GM12872 (cell line): Measurements from ENCODE around the gene FAM110A.

Experiments used
- TF ChIP-seq, protein P1 (sequence below): IDR thresholded peaks from 3 replicates; pipeline ENCODE4 v1.5.1; 2011; ENCODE audit warnings: low read depth, mild to moderate bottlenecking, low read length, moderate library complexity; ENCODE audit not compliant: insufficient read depth

FAM110A gene

GRCh38 chr20:884983-885952 lies 51.8 kb downstream of the FAM110A start:
- TF ChIP-seq, protein P1, sequence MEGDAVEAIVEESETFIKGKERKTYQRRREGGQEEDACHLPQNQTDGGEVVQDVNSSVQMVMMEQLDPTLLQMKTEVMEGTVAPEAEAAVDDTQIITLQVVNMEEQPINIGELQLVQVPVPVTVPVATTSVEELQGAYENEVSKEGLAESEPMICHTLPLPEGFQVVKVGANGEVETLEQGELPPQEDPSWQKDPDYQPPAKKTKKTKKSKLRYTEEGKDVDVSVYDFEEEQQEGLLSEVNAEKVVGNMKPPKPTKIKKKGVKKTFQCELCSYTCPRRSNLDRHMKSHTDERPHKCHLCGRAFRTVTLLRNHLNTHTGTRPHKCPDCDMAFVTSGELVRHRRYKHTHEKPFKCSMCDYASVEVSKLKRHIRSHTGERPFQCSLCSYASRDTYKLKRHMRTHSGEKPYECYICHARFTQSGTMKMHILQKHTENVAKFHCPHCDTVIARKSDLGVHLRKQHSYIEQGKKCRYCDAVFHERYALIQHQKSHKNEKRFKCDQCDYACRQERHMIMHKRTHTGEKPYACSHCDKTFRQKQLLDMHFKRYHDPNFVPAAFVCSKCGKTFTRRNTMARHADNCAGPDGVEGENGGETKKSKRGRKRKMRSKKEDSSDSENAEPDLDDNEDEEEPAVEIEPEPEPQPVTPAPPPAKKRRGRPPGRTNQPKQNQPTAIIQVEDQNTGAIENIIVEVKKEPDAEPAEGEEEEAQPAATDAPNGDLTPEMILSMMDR: no peak

GRCh38 chr20:887137-887536 lies 53.6 kb downstream of the FAM110A start:
- TF ChIP-seq, protein P1: no peak

GRCh38 chr20:888057-888456 lies 54.5 kb downstream of the FAM110A start:
- TF ChIP-seq, protein P1: no peak

DNA sequence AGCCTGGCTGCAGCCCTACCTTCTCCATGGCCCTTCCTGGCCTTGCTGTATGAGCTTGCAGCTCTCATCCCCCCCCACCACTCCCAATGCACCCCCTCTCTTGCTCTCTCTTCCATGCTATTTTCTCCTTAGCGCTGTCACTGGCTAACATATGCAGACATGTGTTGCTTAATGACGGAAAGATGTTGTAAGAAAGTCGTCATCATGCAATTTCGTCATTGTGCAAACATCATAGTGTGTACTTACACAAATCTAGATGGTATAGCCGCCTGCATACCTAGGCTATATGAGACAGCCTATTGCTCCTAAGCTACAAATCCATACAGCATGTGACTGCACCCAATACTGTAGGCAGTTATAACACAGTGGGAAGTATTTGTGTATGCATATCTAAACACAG lies 55.6 kb downstream of the FAM110A start:
- TF ChIP-seq, protein P1: no peak

DNA sequence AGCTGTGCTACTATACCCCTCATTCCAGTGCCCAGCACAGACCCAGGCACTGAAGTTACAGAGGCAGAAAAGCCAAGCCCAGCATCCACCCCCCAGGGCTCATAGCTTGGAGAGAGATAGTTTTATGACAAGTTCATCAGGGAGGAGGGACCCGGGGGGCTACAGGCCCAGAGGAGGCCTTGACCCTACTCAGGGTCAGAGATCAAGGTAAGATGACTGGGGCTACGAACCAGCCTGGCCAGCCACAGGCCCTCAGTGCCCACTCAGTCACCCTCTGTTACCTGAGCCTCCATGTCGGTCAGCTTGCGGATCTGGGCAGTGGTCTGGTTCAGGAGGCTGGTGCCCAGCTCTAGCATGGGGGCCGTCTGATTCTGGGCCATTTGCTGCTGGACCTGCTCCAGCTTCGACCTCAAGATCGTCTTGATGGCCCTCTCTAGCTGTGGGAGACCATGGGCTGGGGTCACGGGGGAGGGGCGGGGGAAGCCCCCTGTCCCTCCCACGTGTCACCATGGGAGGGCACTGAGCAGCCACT lies 56.5 kb downstream of the FAM110A start:
- TF ChIP-seq, protein P1: no peak

DNA sequence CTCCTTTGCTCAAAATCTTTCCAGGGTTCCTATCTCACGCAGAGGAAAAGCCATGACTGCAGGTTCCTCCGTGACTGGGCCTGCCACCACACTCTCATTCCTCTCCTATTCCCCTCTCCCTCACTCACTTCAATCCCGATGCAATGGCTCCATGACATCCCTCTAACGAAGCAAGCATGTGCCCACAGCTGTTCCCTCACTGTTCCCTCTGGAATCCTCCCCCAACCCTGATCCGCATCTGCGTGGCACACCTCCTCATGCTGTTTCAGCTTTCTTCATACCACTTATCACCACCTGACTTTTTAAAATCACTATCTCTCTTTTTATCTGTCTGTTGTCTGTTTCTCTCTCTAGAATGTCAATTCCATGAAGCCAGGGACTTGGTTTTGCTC lies 57.1 kb downstream of the FAM110A start:
- TF ChIP-seq, protein P1: no peak

DNA sequence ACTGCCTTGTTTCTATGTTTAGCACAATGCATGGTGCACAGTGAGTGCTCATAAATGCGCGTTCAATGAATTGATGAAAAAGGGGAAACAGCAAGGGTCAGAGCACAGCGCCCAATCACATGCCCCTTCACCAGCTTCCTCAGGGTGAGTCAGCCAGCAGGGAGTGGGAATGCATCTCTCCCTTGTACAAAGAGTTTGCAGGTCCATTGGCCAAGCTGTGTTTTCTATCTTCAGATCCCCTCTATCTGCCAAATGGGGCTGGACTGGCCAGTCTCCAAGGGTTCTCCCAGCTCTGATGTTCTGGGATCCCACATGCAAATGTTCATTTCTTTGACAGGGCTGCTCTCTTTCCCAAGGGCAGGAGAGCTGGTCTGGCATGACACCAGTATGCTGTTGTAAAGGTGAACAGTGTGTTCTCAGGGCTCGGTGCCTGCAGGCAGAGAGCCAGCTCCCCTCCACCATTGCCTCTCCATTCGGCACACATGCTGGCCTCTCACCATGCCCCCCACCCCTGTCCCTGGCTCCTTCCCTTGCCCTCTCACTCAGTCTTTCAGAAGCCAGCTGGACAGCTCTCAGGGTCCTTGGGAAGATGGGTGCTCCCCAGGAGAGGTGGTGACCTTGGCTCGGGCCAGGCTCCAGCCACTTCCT lies 57.7 kb downstream of the FAM110A start:
- TF ChIP-seq, protein P1: no peak
